HG02678 (cell line): ENCODE data around the gene BTBD6.
A peak's percentile ranks its signal among the peaks of the same experiment; 100 is the strongest.

Experiments used
- ATAC-seq: cut with Tn5 transposase; IDR thresholded peaks from one replicate; pipeline ENCODE4 v1.9.1; 2021; ENCODE audit warnings: mild to moderate bottlenecking, moderate library complexity; ENCODE audit not compliant: unreplicated experiment

Gene BTBD6

GRCh38 chr14:105248368-105249181 is at the start of gene BTBD6:
TSS of gene BTBD6 (plus strand) at chr14:105248533. CDS start at chr14:105248712, 179 bp downstream.
- peak; percentile 77 for ATAC-seq

- no peak for ATAC-seq
Measured at GRCh38 chr14:105198588-105198987, 49.7 kb upstream of the BTBD6 start.

- ATAC-seq = no peak
Measured at GRCh38 chr14:105199093-105199492, 49.2 kb upstream of the BTBD6 start.

- no peak for ATAC-seq
Measured at GRCh38 chr14:105200074-105200473, 48.3 kb upstream of the BTBD6 start.

GRCh38 chr14:105200641-105201040 is 47.7 kb upstream of the BTBD6 start:
- ATAC-seq = no peak

GRCh38 chr14:105201156-105201924 is 47.0 kb upstream of the BTBD6 start:
- no peak for ATAC-seq

GRCh38 chr14:105201925-105202513 is 46.3 kb upstream of the BTBD6 start:
- no peak for ATAC-seq

- no peak for ATAC-seq
Measured at GRCh38 chr14:105203057-105203531, 45.2 kb upstream of the BTBD6 start.

- ATAC-seq = no peak
Measured at GRCh38 chr14:105203701-105204100, 44.6 kb upstream of the BTBD6 start.

GRCh38 chr14:105204206-105204930 is 44.0 kb upstream of the BTBD6 start:
- no peak for ATAC-seq

GRCh38 chr14:105204931-105205672 is 43.2 kb upstream of the BTBD6 start:
- no peak for ATAC-seq

- ATAC-seq = no peak
Measured at GRCh38 chr14:105205673-105206208, 42.6 kb upstream of the BTBD6 start.

GRCh38 chr14:105206873-105207272 is 41.5 kb upstream of the BTBD6 start:
- no peak for ATAC-seq

- ATAC-seq = no peak
Measured at GRCh38 chr14:105207460-105207901, 40.9 kb upstream of the BTBD6 start.

- ATAC-seq = no peak
Measured at GRCh38 chr14:105207996-105208737, 40.2 kb upstream of the BTBD6 start.

- ATAC-seq = no peak
Measured at GRCh38 chr14:105208738-105209075, 39.6 kb upstream of the BTBD6 start.

- no peak for ATAC-seq
Measured at GRCh38 chr14:105209091-105209490, 39.2 kb upstream of the BTBD6 start.

- ATAC-seq = no peak
Measured at GRCh38 chr14:105209646-105210045, 38.7 kb upstream of the BTBD6 start.
